Thyroid gland (tissue), 4 donors: ENCODE measurements around the gene TRIM33. TPM values are rescaled to one million over a fixed set of nuclear protein-coding genes. Genes with fewer than 3 reads are reported as not detected.

Experiments used
- DNase-seq, 2 donors: peaks; one replicate each; pipeline ENCODE4 v3.0.0-alpha.2; 2019
- H3K27ac ChIP-seq, 3 donors: fragments of 200-600 bp; sonication (generic); 1 replicate in 2 of 3; 2 replicates in 1 of 3; pipeline ENCODE4 v1.5.1; 2016 to 2019; ENCODE audit warnings: mild to moderate bottlenecking in 1 of 3, moderate library complexity in 1 of 3
- H3K27me3 ChIP-seq: fragments of 200-600 bp; sonication (generic); one replicate; pipeline ENCODE4 v1.5.1; 2019
- H3K36me3 ChIP-seq, 2 donors: fragments of 200-600 bp; sonication (generic); one replicate each; pipeline ENCODE4 v1.5.1; 2016 to 2019
- H3K4me1 ChIP-seq, 2 donors: fragments of 200-600 bp; sonication (generic); one replicate each; pipeline ENCODE4 v1.5.1; 2017 to 2019
- H3K4me3 ChIP-seq, 3 donors: fragments of 200-600 bp; sonication (generic); replicated peaks in 1 of 3; 1 replicate in 2 of 3; 2 replicates in 1 of 3; pipeline ENCODE4 v1.5.1; 2016; ENCODE audit warnings: mild to moderate bottlenecking in 1 of 3
- H3K9me3 ChIP-seq: fragments of 200-600 bp; sonication (generic); one replicate; pipeline ENCODE4 v1.5.1; 2017
- POLR2A ChIP-seq, 2 donors: fragments of 450-650 bp; IDR thresholded peaks; one replicate each; pipeline ENCODE4 v1.6.1; 2017; ENCODE audit warnings: antibody characterized with exemption in 2 of 2, mild to moderate bottlenecking in 2 of 2, moderate library complexity in 1 of 2
- WGBS, 2 donors: methylation state at CpG; one replicate each; pipeline ENCODE4 v1.1.5; 2017; 5-methylcytosine and 5-hydroxymethylcytosine counted together
- intact Hi-C: fragments of 100-400 bp; cut with DNase I; formaldehyde crosslinking; loops from one replicate; pipeline ENCODE4 v1.15.1; 2023
- total RNA-seq, 4 donors: library from RNA; depleted of rRNA; stranded (reverse); fragments of >200 nt; gene quantifications; one replicate each; pipeline ENCODE4 v1.2.3, GENCODE V29; 2016
- TF ChIP-seq, protein P1 (sequence below), 6 experiments: fragments of 200-600 bp in 3 of 6; fragments of 450-650 bp in 3 of 6; sonication (generic) in 3 of 6; IDR thresholded peaks; one replicate each; pipeline ENCODE4 v1.5.1; 2016 to 2019; ENCODE audit warnings: antibody characterized with exemption in 6 of 6, mild to moderate bottlenecking in 2 of 6, inconsistent platforms in 1 of 6, moderate library complexity in 1 of 6

The TRIM33 gene
- 100 to 1,000 TPM in 1 of 4 donors, 10 to 100 TPM in 3; 53.9 to 112 (median 58.0) TPM for total RNA-seq

DNA sequence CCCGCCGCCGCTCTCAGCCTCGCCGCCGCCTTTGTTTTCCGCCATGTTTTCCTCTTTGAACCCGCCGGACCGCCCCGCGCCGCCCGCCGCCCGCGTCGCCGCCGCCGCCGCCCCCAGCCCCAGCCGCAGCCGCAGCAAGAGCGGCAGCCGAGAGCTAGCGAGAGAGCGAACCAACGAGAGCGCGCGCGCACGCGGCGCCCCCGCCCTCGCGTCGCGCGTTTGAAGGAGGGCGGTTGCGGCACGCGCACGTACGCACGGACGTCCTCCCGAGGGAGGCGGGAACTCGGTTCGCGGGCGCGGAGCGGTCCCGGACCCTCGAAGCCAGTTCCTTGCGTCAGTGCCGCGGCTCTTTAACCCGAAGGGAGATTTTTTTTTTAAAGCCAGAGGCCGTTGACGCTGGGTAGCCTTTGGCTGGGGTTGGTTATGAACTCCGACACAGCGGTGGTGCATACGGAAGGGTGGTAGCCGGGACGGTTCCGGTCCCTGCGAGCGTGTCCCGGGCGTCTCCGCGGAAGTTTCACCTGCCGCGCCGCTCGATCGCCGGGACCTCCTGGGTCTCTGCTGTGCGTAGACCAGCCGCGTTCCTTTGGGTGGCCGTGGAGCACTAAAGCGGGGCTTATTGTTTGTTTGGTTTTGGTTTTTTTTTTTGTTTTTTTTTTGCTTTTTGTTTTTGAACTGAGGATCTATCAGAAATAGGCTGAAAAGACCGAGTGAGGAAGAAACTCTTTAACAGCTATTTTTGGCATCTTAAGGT, at the start of gene TRIM33:
Gene TRIM33 (minus strand): TSS at position 172 of the 754 bp plus-strand sequence. CDS start 127 bp downstream, at position 45.
- no peaks in the 10 kb centered on the region for H3K36me3 ChIP-seq
- TF ChIP-seq POLR2A (IDR thresholded peaks at IDR 0.05) = peak; percentile 74 to 87
- TF ChIP-seq, protein P1, sequence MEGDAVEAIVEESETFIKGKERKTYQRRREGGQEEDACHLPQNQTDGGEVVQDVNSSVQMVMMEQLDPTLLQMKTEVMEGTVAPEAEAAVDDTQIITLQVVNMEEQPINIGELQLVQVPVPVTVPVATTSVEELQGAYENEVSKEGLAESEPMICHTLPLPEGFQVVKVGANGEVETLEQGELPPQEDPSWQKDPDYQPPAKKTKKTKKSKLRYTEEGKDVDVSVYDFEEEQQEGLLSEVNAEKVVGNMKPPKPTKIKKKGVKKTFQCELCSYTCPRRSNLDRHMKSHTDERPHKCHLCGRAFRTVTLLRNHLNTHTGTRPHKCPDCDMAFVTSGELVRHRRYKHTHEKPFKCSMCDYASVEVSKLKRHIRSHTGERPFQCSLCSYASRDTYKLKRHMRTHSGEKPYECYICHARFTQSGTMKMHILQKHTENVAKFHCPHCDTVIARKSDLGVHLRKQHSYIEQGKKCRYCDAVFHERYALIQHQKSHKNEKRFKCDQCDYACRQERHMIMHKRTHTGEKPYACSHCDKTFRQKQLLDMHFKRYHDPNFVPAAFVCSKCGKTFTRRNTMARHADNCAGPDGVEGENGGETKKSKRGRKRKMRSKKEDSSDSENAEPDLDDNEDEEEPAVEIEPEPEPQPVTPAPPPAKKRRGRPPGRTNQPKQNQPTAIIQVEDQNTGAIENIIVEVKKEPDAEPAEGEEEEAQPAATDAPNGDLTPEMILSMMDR (IDR thresholded peaks at IDR 0.05) = peak in 1 of 6 experiments; percentile 11
- H3K4me1 ChIP-seq = peaks cover 27 to 33% of the 10 kb centered on the region in 2 donors
- peak; percentile 91 to 92 for DNase-seq
- intact Hi-C loops = no loop called here
- no peaks in the 10 kb centered on the region for H3K27me3 ChIP-seq
- H3K4me3 ChIP-seq = peak within 1 kb of the TSS; percentile 84 to 90 (median 89)
- no peaks in the 10 kb centered on the region for H3K9me3 ChIP-seq
- 0 to 1% methylated on average over 36 to 46 of the region's 90 CpGs for WGBS, 2 donors
- H3K27ac ChIP-seq = peak within 1 kb of the TSS; percentile 91 to 99 (median 98)

DNA sequence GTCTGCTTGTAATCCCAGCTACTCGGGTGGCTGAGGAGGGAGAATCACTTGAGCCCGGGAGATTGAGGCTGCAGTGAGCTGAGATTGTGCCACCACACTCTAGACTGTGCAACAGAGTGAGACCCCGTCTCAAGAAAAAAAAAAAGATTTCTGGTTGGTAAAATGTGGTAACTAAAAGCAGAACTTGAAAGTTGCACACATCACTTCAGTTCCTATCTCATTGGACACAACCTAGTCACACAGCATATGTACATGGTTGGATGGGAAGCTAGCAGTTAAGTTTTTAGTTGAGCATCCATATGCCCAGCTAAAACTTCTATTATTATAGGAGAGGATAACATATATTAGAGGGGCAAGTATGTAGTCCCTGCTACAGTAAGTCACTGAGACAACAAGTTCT, 48.4 kb upstream of the TRIM33 start:
- Histone ChIP-seq H3K27me3 (no peaks in the 10 kb centered on the region), H3K27ac (no peak overlapping the region), H3K36me3 (no peaks in the 10 kb centered on the region), H3K4me1 (no peaks in the 10 kb centered on the region), H3K4me3 (no peak overlapping the region), H3K9me3 (no peaks in the 10 kb centered on the region)
- WGBS, 2 donors = 59 to 60% methylated on average over 3 of the region's 3 CpGs
- DNase-seq = no peak
- TF ChIP-seq, protein P1 (IDR thresholded peaks at IDR 0.05) = no peak
- no peak for TF ChIP-seq POLR2A (IDR thresholded peaks at IDR 0.05)
- intact Hi-C loops = no loop called here

DNA sequence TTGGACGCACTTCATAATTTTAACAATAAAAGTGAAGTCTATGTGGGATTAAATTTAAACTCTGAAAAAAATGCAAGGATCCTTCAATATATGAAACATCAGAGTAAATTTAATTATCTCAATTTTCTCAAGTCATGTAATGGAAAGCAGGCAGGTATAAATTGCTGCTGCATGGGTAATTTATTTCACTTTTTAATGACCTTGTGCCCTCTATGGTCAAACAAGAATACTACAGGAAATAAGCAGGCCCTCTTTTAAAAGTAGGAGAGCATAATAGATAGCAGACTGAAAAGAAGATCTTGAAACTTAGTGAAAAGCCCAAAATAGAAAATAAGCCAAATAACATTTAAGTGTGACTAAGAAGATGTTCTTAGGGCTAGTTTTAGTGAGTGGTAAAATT, 47.5 kb upstream of the TRIM33 start:
- intact Hi-C loops = no loop called here
- no peak overlapping the region for H3K4me3 ChIP-seq
- no peak for TF ChIP-seq POLR2A (IDR thresholded peaks at IDR 0.05)
- TF ChIP-seq, protein P1 (IDR thresholded peaks at IDR 0.05) = peak in 4 of 6 experiments; percentile 28 to 63 (median 52)
- H3K27ac ChIP-seq = no peak overlapping the region
- 92 to 96% methylated on average over 1 of the region's 1 CpG for WGBS, 2 donors
- no peaks in the 10 kb centered on the region for H3K36me3 ChIP-seq
- H3K4me1 ChIP-seq = no peaks in the 10 kb centered on the region
- no peak for DNase-seq
- no peaks in the 10 kb centered on the region for H3K9me3 ChIP-seq
- no peaks in the 10 kb centered on the region for H3K27me3 ChIP-seq

- Histone ChIP-seq H3K27ac (no peak overlapping the region), H3K27me3 (no peaks in the 10 kb centered on the region), H3K9me3 (no peaks in the 10 kb centered on the region), H3K4me3 (no peak overlapping the region), H3K4me1 (no peaks in the 10 kb centered on the region), H3K36me3 (no peaks in the 10 kb centered on the region)
- WGBS, 2 donors = 76 to 81% methylated on average over 2 of the region's 2 CpGs
- intact Hi-C loops = no loop called here
- TF ChIP-seq, protein P1 (IDR thresholded peaks at IDR 0.05) = no peak
- DNase-seq = no peak
These were observed 43.6 kb upstream of the TRIM33 start for GRCh38 chr1:114554577-114554976.

GRCh38 chr1:114552106-114552639, 41.2 kb upstream of the TRIM33 start:
- intact Hi-C loops = no loop called here
- TF ChIP-seq, protein P1 (IDR thresholded peaks at IDR 0.05) = no peak
- no peak for TF ChIP-seq POLR2A (IDR thresholded peaks at IDR 0.05)
- no peak for DNase-seq
- Histone ChIP-seq H3K36me3 (no peaks in the 10 kb centered on the region), H3K4me3 (no peak overlapping the region), H3K4me1 (no peaks in the 10 kb centered on the region), H3K9me3 (no peaks in the 10 kb centered on the region), H3K27me3 (no peaks in the 10 kb centered on the region), H3K27ac (no peak overlapping the region)
- WGBS, 2 donors = 94 to 97% methylated on average over 7 of the region's 7 CpGs
